RWPE2 (cell line): ENCODE data around the gene FSTL5.

Source experiments
- ATAC-seq: fragments of 200-7000 bp; cut with Tn5 transposase; 3 replicates; pipeline ENCODE4 v1.9.1; 2021; ENCODE audit warnings: low read depth
- DNase-seq: peaks from one replicate; pipeline ENCODE4 v3.0.0-alpha.2; 2020; ENCODE audit warnings: low spot score
- H3K27ac ChIP-seq: fragments of 450-650 bp; 2 replicates; pipeline ENCODE4 v1.5.1; 2017; ENCODE audit warnings: mild to moderate bottlenecking; ENCODE audit not compliant: poor library complexity, severe bottlenecking
- H3K27me3 ChIP-seq: fragments of 250-450 bp; sonication (Bioruptor Pico); 2 replicates; pipeline ENCODE4 v1.5.1; 2021; ENCODE audit warnings: mild to moderate bottlenecking, moderate library complexity; ENCODE audit not compliant: insufficient read depth, poor library complexity, severe bottlenecking
- H3K36me3 ChIP-seq: fragments of 250-450 bp; sonication (Bioruptor Pico); 2 replicates; pipeline ENCODE4 v1.5.1; 2020; ENCODE audit warnings: low read depth, mild to moderate bottlenecking, moderate library complexity
- H3K4me1 ChIP-seq: fragments of 250-450 bp; sonication (Bioruptor Pico); 2 replicates; pipeline ENCODE4 v1.5.1; 2021; ENCODE audit warnings: mild to moderate bottlenecking, moderate library complexity; ENCODE audit not compliant: insufficient read depth, poor library complexity, severe bottlenecking
- H3K4me3 ChIP-seq: fragments of 250-450 bp; sonication (Bioruptor Pico); 2 replicates; pipeline ENCODE4 v1.5.1; 2021; ENCODE audit warnings: mild to moderate bottlenecking, moderate library complexity; ENCODE audit not compliant: severe bottlenecking
- H3K9me3 ChIP-seq: fragments of 250-450 bp; sonication (Bioruptor Pico); 2 replicates; pipeline ENCODE4 v1.5.1; 2021; ENCODE audit warnings: mild to moderate bottlenecking, moderate library complexity; ENCODE audit not compliant: severe bottlenecking
- TF ChIP-seq, protein P1 (sequence below): fragments of 450-650 bp; IDR thresholded peaks from one replicate; pipeline ENCODE4 v1.5.1; 2017; ENCODE audit warnings: mild to moderate bottlenecking, moderate library complexity; ENCODE audit not compliant: poor library complexity, severe bottlenecking

Gene FSTL5

DNA sequence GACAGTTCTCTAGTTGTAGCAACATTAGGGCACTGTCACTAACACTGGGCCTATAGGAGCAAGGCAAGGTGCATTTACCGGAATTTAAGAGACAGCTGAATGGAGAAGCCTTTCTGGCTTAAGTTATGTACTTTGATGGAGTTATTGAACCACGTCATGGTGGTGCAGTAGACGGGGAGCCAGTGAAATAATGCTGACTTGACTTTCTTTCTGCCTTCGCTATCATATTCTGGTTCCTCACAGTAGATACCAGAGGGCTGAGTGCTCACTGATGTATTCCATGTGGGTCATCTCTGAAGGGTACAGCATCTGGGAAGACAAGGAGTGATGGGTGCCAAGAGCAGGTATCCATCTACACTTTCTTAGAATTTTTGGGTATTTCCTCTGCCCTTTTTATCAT, 802.8 kb downstream of the FSTL5 start:
- TF ChIP-seq, protein P1, sequence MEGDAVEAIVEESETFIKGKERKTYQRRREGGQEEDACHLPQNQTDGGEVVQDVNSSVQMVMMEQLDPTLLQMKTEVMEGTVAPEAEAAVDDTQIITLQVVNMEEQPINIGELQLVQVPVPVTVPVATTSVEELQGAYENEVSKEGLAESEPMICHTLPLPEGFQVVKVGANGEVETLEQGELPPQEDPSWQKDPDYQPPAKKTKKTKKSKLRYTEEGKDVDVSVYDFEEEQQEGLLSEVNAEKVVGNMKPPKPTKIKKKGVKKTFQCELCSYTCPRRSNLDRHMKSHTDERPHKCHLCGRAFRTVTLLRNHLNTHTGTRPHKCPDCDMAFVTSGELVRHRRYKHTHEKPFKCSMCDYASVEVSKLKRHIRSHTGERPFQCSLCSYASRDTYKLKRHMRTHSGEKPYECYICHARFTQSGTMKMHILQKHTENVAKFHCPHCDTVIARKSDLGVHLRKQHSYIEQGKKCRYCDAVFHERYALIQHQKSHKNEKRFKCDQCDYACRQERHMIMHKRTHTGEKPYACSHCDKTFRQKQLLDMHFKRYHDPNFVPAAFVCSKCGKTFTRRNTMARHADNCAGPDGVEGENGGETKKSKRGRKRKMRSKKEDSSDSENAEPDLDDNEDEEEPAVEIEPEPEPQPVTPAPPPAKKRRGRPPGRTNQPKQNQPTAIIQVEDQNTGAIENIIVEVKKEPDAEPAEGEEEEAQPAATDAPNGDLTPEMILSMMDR, result no peak
- ATAC-seq, result no peak

GRCh38 chr4:161359491-161359890, 804.3 kb downstream of the FSTL5 start:
- no peak overlapping the region for H3K4me3 ChIP-seq
- no peaks in the 10 kb centered on the region for H3K27me3 ChIP-seq
- ATAC-seq, result no peak; the same call in 2 of the 3 replicates
- DNase-seq, result no peak
- no peaks in the 10 kb centered on the region for H3K4me1 ChIP-seq
- H3K9me3 ChIP-seq, result no peaks in the 10 kb centered on the region
- H3K36me3 ChIP-seq, result no peaks in the 10 kb centered on the region
- no peak overlapping the region for H3K27ac ChIP-seq
- TF ChIP-seq, protein P1, result no peak

More for the DNA sequence above, 802.8 kb downstream of the FSTL5 start:
- no peaks in the 10 kb centered on the region for H3K27me3 ChIP-seq
- no peaks in the 10 kb centered on the region for H3K4me1 ChIP-seq
- no peak overlapping the region for H3K4me3 ChIP-seq
- H3K9me3 ChIP-seq, result no peaks in the 10 kb centered on the region
- H3K27ac ChIP-seq, result no peak overlapping the region
- H3K36me3 ChIP-seq, result no peaks in the 10 kb centered on the region
- DNase-seq, result no peak

GRCh38 chr4:161356351-161356750, 807.4 kb downstream of the FSTL5 start:
- Histone ChIP-seq H3K36me3 (no peaks in the 10 kb centered on the region), H3K4me1 (no peaks in the 10 kb centered on the region), H3K4me3 (no peak overlapping the region), H3K9me3 (no peaks in the 10 kb centered on the region), H3K27me3 (no peaks in the 10 kb centered on the region), H3K27ac (no peak overlapping the region)
- TF ChIP-seq, protein P1, result no peak
- ATAC-seq (no peak), DNase-seq (no peak)

GRCh38 chr4:161350946-161351345, 812.9 kb downstream of the FSTL5 start:
- Histone ChIP-seq H3K4me1 (no peaks in the 10 kb centered on the region), H3K27ac (no peak overlapping the region), H3K4me3 (no peak overlapping the region), H3K36me3 (no peaks in the 10 kb centered on the region), H3K9me3 (no peaks in the 10 kb centered on the region), H3K27me3 (no peaks in the 10 kb centered on the region)
- ATAC-seq, result 0 out of 3 replicates have a peak, but pooled peaks have one; percentile 42
- DNase-seq, result no peak
- TF ChIP-seq, protein P1, result no peak

GRCh38 chr4:161345741-161346140, 818.1 kb downstream of the FSTL5 start:
- Histone ChIP-seq H3K36me3 (no peaks in the 10 kb centered on the region), H3K9me3 (no peaks in the 10 kb centered on the region), H3K4me3 (no peak overlapping the region), H3K27me3 (no peaks in the 10 kb centered on the region), H3K4me1 (no peaks in the 10 kb centered on the region), H3K27ac (no peak overlapping the region)
- DNase-seq (no peak), ATAC-seq (no peak)
- TF ChIP-seq, protein P1, result no peak
